GM12864 (cell line): ENCODE measurements around the gene TCP11L1.

Experiments
- DNase-seq: peaks from one replicate; pipeline ENCODE4 v3.0.0-alpha.2; 2011; ENCODE audit warnings: low read depth
- H3K4me3 ChIP-seq: 2 replicates; pipeline ENCODE4 v1.5.1; 2011; ENCODE audit warnings: mild to moderate bottlenecking, low read depth, low read length, control low read depth
- TF ChIP-seq, protein P1 (sequence below): IDR thresholded peaks from 2 replicates; pipeline ENCODE4 v1.5.1; 2011; ENCODE audit warnings: low read depth, mild to moderate bottlenecking, moderate library complexity, low read length, control low read depth, inconsistent platforms; ENCODE audit errors: missing control alignments

TCP11L1 gene

GRCh38 chr11:33039274-33040032, at the start of gene TCP11L1:
Gene TCP11L1, plus strand, starts transcription at chr11:33039572. Its CDS starts 4,202 bp downstream, at chr11:33043774.
- peak; percentile 60 for DNase-seq
- peak within 1 kb of the TSS; percentile 94 for H3K4me3 ChIP-seq
- TF ChIP-seq, protein P1, sequence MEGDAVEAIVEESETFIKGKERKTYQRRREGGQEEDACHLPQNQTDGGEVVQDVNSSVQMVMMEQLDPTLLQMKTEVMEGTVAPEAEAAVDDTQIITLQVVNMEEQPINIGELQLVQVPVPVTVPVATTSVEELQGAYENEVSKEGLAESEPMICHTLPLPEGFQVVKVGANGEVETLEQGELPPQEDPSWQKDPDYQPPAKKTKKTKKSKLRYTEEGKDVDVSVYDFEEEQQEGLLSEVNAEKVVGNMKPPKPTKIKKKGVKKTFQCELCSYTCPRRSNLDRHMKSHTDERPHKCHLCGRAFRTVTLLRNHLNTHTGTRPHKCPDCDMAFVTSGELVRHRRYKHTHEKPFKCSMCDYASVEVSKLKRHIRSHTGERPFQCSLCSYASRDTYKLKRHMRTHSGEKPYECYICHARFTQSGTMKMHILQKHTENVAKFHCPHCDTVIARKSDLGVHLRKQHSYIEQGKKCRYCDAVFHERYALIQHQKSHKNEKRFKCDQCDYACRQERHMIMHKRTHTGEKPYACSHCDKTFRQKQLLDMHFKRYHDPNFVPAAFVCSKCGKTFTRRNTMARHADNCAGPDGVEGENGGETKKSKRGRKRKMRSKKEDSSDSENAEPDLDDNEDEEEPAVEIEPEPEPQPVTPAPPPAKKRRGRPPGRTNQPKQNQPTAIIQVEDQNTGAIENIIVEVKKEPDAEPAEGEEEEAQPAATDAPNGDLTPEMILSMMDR: no peak

DNA sequence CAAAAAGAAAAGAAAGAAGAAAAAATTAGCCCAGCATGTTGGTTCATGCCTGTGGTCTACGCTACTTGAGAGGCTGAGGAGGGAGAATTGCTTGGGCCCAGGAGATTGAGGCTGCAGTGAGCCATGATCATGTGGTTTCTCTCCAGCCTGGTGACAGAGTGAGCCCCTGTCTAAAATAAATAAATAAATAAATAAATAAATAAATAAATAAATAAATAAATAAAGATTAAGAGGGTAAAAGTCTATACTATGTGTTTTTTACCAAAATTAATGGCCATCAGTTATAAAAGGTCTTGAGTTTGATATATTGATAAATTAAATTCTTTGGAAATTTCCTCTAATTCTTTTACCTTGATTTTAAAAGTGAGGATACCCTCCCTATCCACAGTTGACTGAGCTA, 48.9 kb upstream of the TCP11L1 start:
- no peak for DNase-seq
- TF ChIP-seq, protein P1: no peak
- H3K4me3 ChIP-seq: no peak overlapping the region

DNA sequence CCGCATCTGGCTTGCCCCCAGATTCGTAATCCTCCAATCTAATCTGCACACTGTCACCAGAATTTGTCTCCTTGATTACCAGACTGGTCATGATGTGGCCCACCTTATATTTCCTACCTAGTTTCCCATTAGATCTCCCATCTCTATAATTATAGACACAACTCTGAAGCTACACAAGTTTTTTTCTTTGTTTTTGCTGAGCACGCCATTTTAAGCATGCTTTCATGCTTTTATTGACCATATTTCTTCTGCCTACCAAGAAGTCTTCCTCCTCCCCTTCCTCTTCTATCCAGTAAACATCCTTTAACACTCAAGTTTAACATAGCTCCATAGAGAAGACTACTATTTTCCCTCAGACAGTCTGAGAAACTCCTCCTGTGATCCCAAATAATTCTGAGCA, 47.9 kb upstream of the TCP11L1 start:
- DNase-seq: no peak
- TF ChIP-seq, protein P1: no peak
- no peak overlapping the region for H3K4me3 ChIP-seq

DNA sequence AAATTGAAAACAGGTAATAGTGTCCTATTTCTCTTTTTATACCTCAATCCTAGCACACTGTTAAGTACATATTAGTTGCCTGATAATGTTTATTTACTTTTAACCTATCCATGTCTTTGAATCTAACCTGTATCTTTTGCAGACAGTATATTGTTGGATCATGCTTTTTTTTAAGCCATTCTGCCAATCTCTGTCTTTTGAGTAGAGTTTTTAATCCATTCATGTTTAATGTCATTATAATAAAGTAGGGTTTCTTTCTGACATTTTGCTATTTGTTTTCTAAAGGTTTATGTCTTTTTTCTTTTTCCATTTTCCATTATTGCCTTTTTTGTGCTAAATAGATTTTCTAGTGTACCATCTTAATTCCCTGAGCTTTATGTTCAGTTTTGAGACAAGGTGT, 47.5 kb upstream of the TCP11L1 start:
- DNase-seq: no peak
- H3K4me3 ChIP-seq: no peak overlapping the region
- TF ChIP-seq, protein P1: no peak

DNA sequence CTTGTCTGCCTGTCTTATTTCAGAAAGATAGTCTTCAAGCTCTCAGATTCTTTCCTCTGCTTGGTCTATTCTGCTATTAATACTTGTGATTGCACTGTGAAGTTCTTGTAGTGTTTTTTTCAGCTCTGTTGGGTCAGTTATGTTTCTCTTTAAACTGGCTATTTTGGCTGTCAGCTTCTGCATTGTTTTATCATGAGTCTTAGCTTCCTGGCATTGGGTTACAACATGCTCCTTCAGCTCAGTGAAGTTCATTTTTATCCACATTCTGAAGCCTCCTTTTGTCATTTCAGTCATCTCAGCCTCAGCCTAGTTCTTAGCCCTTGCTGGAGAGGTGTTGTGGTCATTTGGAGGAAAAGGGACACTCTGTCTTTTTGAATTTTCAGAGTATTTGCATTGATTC, 39.2 kb upstream of the TCP11L1 start:
- TF ChIP-seq, protein P1: no peak
- no peak for DNase-seq
- H3K4me3 ChIP-seq: no peak overlapping the region

- TF ChIP-seq, protein P1: no peak
- DNase-seq: no peak
These were observed 38.1 kb upstream of the TCP11L1 start for GRCh38 chr11:33001281-33001680.

More at GRCh38 chr11:33001281-33001680, 38.1 kb upstream of the TCP11L1 start:
- H3K4me3 ChIP-seq: no peak overlapping the region
